Esophagus muscularis mucosa (tissue), 4 donors: Measurements from ENCODE around the gene THEMIS.

Source experiments
- EP300 ChIP-seq: sonication (generic); formaldehyde crosslinking; IDR thresholded peaks from one replicate; pipeline ENCODE4 v1.6.1; 2017; ENCODE audit warnings: antibody characterized with exemption
- POLR2A ChIP-seq: fragments of 450-650 bp; IDR thresholded peaks from one replicate; pipeline ENCODE4 v1.6.1; 2017; ENCODE audit warnings: antibody characterized with exemption, moderate library complexity, mild to moderate bottlenecking, low read depth
- POLR2AphosphoS5 ChIP-seq, 2 donors: sonication (generic); formaldehyde crosslinking; IDR thresholded peaks; one replicate each; pipeline ENCODE4 v1.6.1; 2017; ENCODE audit warnings: antibody characterized with exemption in 2 of 2
- TF ChIP-seq, protein P1 (sequence below), 3 experiments: fragments of 200-600 bp in 2 of 3; fragments of 450-650 bp in 1 of 3; sonication (generic) in 2 of 3; IDR thresholded peaks; one replicate each; pipeline ENCODE4 v1.5.1; 2017 to 2019; ENCODE audit warnings: antibody characterized with exemption in 3 of 3, mild to moderate bottlenecking in 2 of 3, moderate library complexity in 1 of 3

- no peak for TF ChIP-seq POLR2A
- TF ChIP-seq EP300: no peak
- TF ChIP-seq, protein P1, sequence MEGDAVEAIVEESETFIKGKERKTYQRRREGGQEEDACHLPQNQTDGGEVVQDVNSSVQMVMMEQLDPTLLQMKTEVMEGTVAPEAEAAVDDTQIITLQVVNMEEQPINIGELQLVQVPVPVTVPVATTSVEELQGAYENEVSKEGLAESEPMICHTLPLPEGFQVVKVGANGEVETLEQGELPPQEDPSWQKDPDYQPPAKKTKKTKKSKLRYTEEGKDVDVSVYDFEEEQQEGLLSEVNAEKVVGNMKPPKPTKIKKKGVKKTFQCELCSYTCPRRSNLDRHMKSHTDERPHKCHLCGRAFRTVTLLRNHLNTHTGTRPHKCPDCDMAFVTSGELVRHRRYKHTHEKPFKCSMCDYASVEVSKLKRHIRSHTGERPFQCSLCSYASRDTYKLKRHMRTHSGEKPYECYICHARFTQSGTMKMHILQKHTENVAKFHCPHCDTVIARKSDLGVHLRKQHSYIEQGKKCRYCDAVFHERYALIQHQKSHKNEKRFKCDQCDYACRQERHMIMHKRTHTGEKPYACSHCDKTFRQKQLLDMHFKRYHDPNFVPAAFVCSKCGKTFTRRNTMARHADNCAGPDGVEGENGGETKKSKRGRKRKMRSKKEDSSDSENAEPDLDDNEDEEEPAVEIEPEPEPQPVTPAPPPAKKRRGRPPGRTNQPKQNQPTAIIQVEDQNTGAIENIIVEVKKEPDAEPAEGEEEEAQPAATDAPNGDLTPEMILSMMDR (IDR thresholded peaks at IDR 0.05): no peak
- no peak for TF ChIP-seq POLR2AphosphoS5 (IDR thresholded peaks at IDR 0.05)
Measured at GRCh38 chr6:127686084-127686483, 214.8 kb downstream of the THEMIS start.
